Fibroblast of skin of left biceps (primary cell): ENCODE results near the gene ARHGEF38.
"Not testable (repeated sequence)": the region's sequence is repeated elsewhere in the genome, so short reads cannot be mapped to it uniquely, and the experiment has no call there.

ENCODE experiments used
- DNase-seq, 2 experiments: peaks; one replicate each; pipeline ENCODE4 v3.0.0-alpha.2; 2013; ENCODE audit warnings: low read depth in 2 of 2

Gene ARHGEF38

DNA sequence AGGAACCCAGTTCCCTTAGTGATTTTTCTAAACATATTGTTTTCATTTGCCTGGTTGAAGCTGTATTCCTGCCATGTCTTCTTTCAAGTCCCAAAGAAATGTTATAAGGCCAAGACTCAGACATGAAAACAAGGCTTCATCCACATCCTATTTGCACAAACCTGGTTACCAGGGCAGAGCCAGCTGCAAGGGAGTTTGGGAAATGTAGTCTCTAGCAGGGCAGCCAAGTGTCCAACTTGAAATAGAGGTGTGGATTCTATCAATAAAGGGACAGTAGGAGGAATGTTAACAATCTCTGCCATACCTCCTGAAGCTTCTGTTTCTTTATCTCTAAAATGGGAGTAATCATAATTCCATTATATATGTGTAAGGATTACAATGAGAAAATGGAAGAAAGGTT, 99.5 kb downstream of the ARHGEF38 start:
- no peak for DNase-seq

GRCh38 chr4:105652286-105652888, 100.0 kb downstream of the ARHGEF38 start:
- DNase-seq, result no peak

- no peak for DNase-seq
Measured at GRCh38 chr4:105657117-105657765, 104.8 kb downstream of the ARHGEF38 start.

DNA sequence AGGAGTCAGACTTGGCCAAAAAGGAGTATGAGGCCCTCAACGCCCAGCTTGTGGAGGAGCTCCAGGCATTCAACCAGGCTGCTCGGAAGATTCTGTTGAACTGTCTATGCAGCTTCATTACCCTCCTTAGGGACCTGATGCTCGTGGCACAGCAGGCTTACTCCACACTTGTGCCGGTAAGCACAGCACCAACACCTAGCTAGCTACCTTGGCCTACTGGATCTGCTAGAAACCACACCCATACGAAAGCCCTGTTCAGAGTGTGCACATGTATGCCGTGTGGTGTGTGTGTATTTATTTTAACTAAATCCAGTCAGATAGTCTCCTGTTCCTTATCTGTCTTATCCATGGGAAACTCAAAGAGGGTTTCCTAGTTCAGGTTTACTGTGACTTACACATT, 106.8 kb downstream of the ARHGEF38 start:
- no peak for DNase-seq

DNA sequence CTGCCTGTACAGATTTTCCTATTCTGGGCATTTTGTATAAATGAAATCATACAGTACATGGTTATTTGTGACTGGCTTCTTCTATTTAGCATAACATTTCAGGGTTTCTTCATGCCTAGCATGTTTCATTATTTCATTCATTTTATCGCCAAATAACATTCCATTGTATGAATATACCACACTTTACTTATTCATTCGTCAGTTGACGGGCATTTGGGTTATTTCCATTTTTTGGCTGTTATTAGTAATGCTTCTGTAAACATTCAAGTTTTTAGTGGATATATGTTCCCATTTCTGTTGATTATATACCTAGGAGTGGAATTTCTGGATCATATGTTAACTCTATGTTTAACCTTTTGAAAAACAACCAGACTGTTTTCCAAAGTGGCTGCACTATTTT, 108.6 kb downstream of the ARHGEF38 start:
- no peak for DNase-seq

GRCh38 chr4:105662935-105663675, 110.7 kb downstream of the ARHGEF38 start:
- DNase-seq, result no peak

DNA sequence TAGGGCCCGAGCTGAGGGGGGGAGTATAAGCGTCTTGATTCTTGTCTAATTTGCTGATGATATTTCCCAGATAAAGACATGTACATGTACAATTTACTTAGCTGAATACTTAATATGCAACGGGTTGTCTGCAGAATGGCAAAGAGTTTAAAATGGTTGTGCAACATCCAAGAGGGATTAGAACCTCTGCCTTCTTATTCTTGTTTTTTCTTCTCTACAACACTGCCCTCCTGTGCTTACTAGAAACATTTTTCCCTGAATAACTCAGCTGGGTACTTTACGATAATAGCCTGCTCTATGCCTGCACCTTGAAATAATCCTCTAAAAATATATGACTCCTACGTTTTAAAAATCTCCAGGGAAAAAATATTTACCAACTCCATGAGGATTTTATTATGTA, 114.3 kb downstream of the ARHGEF38 start:
- no peak for DNase-seq

DNA sequence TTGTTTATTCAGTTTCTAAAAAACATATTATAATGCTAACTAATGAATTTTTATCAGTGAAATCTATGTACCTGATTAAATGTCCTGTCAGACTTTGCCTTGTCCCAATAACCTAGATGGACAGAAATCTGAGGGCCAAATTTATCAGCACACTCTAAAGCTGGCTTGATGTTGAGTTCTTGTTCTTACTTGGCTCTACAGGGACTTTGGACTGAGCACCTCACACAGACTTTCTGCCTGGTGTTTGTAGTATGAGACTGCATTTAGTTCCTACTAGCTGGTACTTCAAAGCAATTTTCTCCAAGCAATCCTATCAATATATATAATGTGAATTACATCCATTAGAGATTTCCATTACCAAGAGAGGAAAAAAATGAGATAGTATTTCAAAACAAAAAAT, 118.3 kb downstream of the ARHGEF38 start:
- DNase-seq, result no peak

- no peak for DNase-seq
Measured at GRCh38 chr4:105671301-105671700, 118.9 kb downstream of the ARHGEF38 start.

GRCh38 chr4:105674011-105674410, 121.6 kb downstream of the ARHGEF38 start:
- DNase-seq, result no peak

DNA sequence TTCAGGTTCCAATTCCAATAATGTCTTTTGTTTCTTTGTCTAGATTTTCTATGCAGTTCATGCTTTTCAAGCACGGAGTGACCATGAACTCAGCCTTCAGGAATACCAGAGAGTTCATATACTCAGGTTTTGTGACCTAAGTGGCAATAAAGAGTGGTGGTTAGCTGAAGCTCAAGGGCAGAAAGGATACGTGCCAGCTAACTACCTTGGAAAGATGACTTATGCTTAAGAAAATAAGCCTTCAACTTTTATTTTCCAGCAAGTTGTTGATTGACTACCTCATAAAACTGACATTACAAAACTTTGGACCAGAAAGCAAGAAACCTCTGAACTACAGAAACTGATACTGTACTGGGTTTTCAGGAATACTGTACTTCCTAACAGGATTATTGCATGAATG, 125.3 kb downstream of the ARHGEF38 start:
- DNase-seq, result no peak

DNA sequence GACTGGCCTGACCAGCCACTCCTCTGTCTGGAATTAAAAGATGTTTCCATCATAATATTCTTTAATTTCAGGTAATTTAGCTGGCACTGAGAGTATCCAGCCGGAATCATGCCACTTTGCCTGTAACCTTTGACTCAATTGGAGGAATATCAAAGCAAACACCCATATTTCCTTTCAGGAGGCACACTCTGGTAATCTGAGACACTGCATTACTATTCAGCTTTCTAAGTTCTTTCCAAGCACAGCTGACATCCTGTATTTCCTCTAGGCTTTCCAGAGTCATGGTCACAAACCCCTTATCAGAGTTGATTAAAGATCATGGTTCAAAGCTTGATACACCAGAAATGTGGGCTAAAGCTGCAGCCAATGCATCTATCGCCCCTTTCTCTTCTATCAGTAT, 126.8 kb downstream of the ARHGEF38 start:
- no peak for DNase-seq

- DNase-seq, result no peak
Measured at GRCh38 chr4:105683038-105683437, 130.6 kb downstream of the ARHGEF38 start.

DNA sequence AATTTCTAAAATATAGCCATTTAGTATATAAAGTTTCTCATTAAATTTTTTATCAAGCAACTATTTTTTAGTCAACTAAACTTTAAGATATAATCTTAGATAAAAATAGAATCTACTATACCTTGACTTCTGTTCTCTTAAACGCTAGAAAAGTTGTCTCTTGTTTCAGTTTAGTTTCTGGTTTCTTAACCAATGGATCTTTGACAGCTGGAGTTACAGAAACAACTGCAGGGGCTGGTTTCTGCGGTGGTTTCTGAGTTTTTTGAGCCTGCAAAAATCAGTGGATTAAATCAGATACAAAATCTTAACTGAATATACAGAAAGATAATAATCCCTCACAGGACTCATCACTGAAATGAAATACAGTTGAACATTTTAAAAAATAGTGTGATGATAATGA, 134.2 kb downstream of the ARHGEF38 start:
- DNase-seq, result no peak

DNA sequence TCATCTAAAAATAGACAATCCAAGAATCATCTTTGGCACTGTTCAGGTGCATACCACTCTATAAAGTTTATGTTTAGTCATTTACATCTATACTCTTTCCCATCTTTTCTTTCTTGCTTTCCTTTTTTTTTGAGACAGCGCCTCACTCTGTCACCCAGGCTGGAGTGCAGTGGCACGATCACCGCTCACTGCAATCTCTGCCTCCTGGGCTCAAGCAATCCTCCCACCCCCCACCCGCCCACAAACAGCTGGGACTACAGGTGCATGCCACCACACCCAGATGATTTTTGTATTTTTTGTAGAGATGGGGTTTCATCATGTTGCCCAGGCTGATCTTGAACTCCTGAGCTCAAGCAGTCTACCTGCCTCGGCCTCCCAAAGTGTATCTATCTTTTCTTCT, 142.4 kb downstream of the ARHGEF38 start:
- DNase-seq, result not testable (repeated sequence)

GRCh38 chr4:105695832-105696231, 143.4 kb downstream of the ARHGEF38 start:
- not testable (repeated sequence) for DNase-seq

- no peak for DNase-seq
Measured at GRCh38 chr4:105698607-105699006, 146.2 kb downstream of the ARHGEF38 start.

DNA sequence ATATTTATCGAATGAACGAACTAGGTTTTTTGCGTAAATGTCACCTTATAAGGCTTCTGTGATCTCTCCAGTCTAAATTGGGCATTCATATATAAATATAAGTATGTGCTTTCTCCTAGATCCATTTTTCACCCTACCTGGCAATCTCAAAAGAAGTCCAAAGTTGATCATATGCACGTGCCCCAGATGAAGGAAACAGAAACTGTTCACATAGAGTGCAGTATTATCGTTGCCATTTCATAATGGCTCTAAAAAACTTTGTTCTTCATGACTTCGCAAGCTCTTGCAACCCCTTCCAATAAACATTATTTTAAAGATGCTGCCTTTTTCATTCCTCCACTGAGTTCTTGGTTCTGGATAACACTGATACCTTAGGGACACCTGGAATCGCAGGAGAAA, 155.4 kb downstream of the ARHGEF38 start:
- DNase-seq, result no peak

DNA sequence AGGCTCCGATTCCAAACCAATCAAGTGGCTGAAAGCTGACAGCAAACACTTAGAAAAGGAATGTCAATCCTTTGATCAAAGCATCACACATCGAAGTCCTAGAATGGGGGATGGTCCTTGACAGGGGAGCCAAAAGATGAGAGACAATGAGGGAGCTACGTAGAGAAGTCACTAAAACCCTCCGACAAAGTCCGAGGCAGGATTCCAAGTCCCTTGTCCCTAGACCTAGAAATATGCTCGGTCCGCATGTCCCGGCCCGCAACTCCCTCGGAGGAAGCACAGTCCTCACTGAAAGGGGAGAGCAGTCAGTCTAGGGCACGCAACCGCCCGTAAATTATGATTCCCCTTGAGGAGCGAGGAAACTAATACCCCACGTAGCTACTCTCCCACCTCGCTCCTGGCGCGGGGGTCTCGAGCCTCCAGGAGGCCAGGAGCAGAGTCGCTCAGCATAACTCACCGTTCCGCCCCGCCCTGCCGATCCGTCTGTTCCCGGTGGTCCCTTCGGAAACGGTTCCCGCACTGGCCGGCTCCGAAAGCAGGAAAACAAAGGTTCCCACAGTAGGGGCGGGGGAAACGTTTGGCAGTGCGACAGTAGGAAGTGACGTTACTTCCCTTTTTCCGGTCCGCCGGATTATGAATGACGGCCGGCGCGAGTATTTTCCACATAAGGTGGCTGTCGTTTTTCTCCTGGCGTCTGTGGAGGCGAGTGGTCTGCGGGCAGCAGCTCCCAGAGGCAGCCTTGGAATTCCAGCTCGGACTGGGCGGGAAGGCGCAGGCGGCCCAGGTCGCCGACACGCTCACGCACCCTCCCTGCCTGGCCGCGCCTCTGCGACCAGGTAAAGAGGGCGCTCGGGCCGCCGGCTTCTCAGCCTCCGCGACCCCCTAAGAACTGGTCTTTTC, 156.0 kb downstream of the ARHGEF38 start, which contains the start of the genes GSTCD and INTS12:
Gene GSTCD (plus strand): TSS at position 604 of the 900 bp plus-strand sequence. CDS start 8,830 bp downstream, outside the sequence.
Gene INTS12 (minus strand): TSS at position 509 of the 900 bp plus-strand sequence. CDS start 8,684 bp downstream, outside the sequence.
- peak; percentile 79 to 81 for DNase-seq

DNA sequence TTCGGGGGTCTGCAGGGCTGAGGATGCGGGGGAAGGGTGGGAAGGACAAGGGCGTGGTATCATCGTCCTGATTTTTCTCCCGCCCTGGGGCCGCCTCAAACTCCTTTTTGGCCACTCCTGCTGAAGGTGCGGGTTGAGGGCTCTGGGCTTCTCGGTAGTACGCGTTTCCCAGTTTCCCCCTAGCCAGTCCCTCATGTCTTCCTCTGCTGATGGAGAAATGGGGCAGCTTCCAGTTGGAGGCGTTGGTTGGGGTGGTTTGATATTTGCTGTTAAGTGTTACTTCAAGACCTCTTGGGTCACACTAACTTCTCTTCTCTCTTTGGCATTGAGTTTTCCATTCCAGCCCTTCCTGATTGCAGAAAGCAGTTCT, 156.6 kb downstream of the ARHGEF38 start:
- no peak for DNase-seq

DNA sequence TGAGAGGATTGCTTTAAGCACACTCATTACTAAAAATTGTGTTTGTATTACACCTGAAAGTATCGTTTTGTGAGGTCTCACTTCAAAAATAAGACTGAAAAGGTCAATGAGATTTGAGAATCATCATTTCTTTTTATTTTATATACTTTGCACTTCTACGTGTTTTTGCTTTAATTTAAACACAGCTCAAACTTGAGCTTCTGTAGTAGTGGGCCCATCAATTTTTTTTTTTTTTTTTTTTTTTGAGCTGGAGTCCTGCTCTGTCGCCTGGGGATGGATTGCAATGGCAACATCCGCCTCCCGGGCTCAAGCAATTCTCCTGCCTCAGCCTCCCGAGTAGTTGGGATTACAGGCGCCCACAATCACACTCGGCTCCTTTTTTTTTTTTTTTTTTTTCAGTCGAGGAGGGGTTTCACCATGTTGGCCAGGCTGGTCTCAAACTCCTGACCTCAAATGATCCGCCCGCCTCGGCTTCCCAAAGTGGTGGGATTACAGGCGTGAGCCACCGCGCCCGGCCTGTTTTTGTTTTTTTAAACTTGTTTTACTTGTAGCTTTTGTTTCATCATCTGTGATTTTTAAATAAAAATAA, 157.7 kb downstream of the ARHGEF38 start:
- no peak for DNase-seq
